ENCODE results near the gene ZNF444.
"Not testable (repeated sequence)": the region's sequence is repeated elsewhere in the genome, so short reads cannot be mapped to it uniquely, and the experiment has no call there.

Gene ZNF444

GRCh38 chr19:56191115-56191514, 50.0 kb downstream of the ZNF444 start:
- DNase-seq: no peak

- DNase-seq: no peak
These were observed 50.6 kb downstream of the ZNF444 start for GRCh38 chr19:56191711-56192110.

GRCh38 chr19:56193981-56194640, 53.0 kb downstream of the ZNF444 start:
- no peak for DNase-seq

- DNase-seq: not testable (repeated sequence)
These were observed 56.6 kb downstream of the ZNF444 start, which contains the start of gene ZSCAN5B for GRCh38 chr19:56197646-56198045. Gene ZSCAN5B, minus strand, starts transcription at chr19:56197783. Its CDS starts 4,731 bp downstream, at chr19:56193052.

GRCh38 chr19:56199687-56200086, 58.6 kb downstream of the ZNF444 start:
- no peak for DNase-seq

GRCh38 chr19:56201973-56202372, 60.9 kb downstream of the ZNF444 start, which contains the start of gene ZSCAN5C:
Gene ZSCAN5C, plus strand, starts transcription at chr19:56202273. Its CDS starts 3,641 bp downstream, at chr19:56205914.
- no peak for DNase-seq

- not testable (repeated sequence) for DNase-seq
These were observed 66.5 kb downstream of the ZNF444 start for GRCh38 chr19:56207581-56207980.

GRCh38 chr19:56209091-56209490, 68.0 kb downstream of the ZNF444 start:
- DNase-seq: no peak

GRCh38 chr19:56210036-56210435, 68.9 kb downstream of the ZNF444 start:
- not testable (repeated sequence) for DNase-seq
